ENCODE measurements around the gene CA12. TPM values are rescaled to one million over a fixed set of nuclear protein-coding genes. Genes with fewer than 3 reads are reported as not detected.

The CA12 gene
- total and polyA plus RNA-seq, 12 donors, result under 0.01 to 1.4 (median 0.31) TPM; not detected in 2

GRCh38 chr15:63396152-63396928 is 14.7 kb upstream of the CA12 start:
- intact Hi-C loops (cut with DNase I), result loop anchor here in 1 of 2 donors (5.0 kb wide), 1 partner anchor 99 kb away; no protein-coding TSS in a partner anchor
- H3K9me3 ChIP-seq (replicated peaks in 1 of 3), result no peaks in the 10 kb centered on the region
- no peaks in the 10 kb centered on the region for H3K4me1 ChIP-seq (replicated peaks in 1 of 2)
- H3K4me3 ChIP-seq, result no peak overlapping the region
- TF ChIP-seq CTCF (IDR thresholded peaks at IDR 0.05), result no peak
- no peak for TF ChIP-seq POLR2A (IDR thresholded peaks at IDR 0.05)
- no peak for DNase-seq
- H3K36me3 ChIP-seq (replicated peaks in 1 of 2), result no peaks in the 10 kb centered on the region
- WGBS, 4 donors, result 79 to 88% (median 86%) methylated on average over 8 of the region's 8 CpGs
- no peak overlapping the region for H3K27ac ChIP-seq
- no peaks in the 10 kb centered on the region for H3K27me3 ChIP-seq

- TF ChIP-seq CTCF (IDR thresholded peaks at IDR 0.05) (no peak), POLR2A (IDR thresholded peaks at IDR 0.05) (no peak)
- no peak for DNase-seq
- Histone ChIP-seq H3K36me3 (replicated peaks in 1 of 2) (no peaks in the 10 kb centered on the region), H3K27ac (no peak overlapping the region), H3K4me3 (no peak overlapping the region), H3K9me3 (replicated peaks in 1 of 3) (no peaks in the 10 kb centered on the region), H3K27me3 (no peaks in the 10 kb centered on the region), H3K4me1 (replicated peaks in 1 of 2) (no peaks in the 10 kb centered on the region)
- intact Hi-C loops (cut with DNase I), result loop anchor here in 1 of 2 donors (5.0 kb wide), 1 partner anchor 98 kb away; no protein-coding TSS in a partner anchor
- 74 to 86% (median 84%) methylated on average over 4 of the region's 4 CpGs for WGBS, 4 donors
These were observed 14.1 kb upstream of the CA12 start for GRCh38 chr15:63395730-63396151.

GRCh38 chr15:63392361-63393009 is 10.8 kb upstream of the CA12 start:
- DNase-seq, result no peak
- intact Hi-C loops (cut with DNase I), result no loop called here
- WGBS, 4 donors, result 51 to 56% (median 53%) methylated on average over 7 of the region's 7 CpGs

More at GRCh38 chr15:63392361-63393009, 10.8 kb upstream of the CA12 start:
- Histone ChIP-seq H3K9me3 (replicated peaks in 1 of 3) (no peaks in the 10 kb centered on the region), H3K27me3 (no peaks in the 10 kb centered on the region), H3K36me3 (replicated peaks in 1 of 2) (no peaks in the 10 kb centered on the region), H3K27ac (no peak overlapping the region), H3K4me3 (no peak overlapping the region), H3K4me1 (replicated peaks in 1 of 2) (no peaks in the 10 kb centered on the region)
- no peak for TF ChIP-seq CTCF (IDR thresholded peaks at IDR 0.05)
- no peak for TF ChIP-seq POLR2A (IDR thresholded peaks at IDR 0.05)
